ENCODE results near the gene IPO7.

The IPO7 gene

GRCh38 chr11:9494316-9494715, 109.9 kb downstream of the IPO7 start:
- DNase-seq: no peak
- TF ChIP-seq POLR2A (IDR thresholded peaks at IDR 0.05; ENCODE audit: low read length): no peak
- no peak for TF ChIP-seq GATA1 (IDR thresholded peaks at IDR 0.05; ENCODE audit: low read depth, low read length)

GRCh38 chr11:9495803-9496514, 111.5 kb downstream of the IPO7 start:
- TF ChIP-seq POLR2A (IDR thresholded peaks at IDR 0.05; ENCODE audit: low read length): no peak
- TF ChIP-seq GATA1 (IDR thresholded peaks at IDR 0.05; ENCODE audit: low read depth, low read length): no peak
- DNase-seq: no peak

Data from erythroblast (primary cell).